Left cardiac atrium (tissue), 4 donors: Measurements from ENCODE around the gene STX10. TPM values are rescaled to one million over a fixed set of nuclear protein-coding genes. Genes with fewer than 3 reads are reported as not detected.
A peak's percentile ranks its signal among the peaks of the same experiment; 100 is the strongest.

ENCODE experiments used
- ATAC-seq, 2 donors: fragments of 200-7000 bp; cut with Tn5 transposase; one replicate each; pipeline ENCODE4 v1.9.1; 2020; ENCODE audit warnings: mild to moderate bottlenecking in 2 of 2, moderate library complexity in 2 of 2
- DNase-seq: peaks from one replicate; pipeline ENCODE4 v3.0.0-alpha.2; 2020
- intact Hi-C, 2 donors: fragments of 100-400 bp; cut with DNase I; formaldehyde crosslinking; loops; one replicate each; pipeline versions ENCODE4 v1.14.1 to v1.15.1; 2022 to 2023
- total RNA-seq, 2 donors: library from RNA; stranded (reverse); fragmentation: NEBNext Ultra II Directional; extraction: Animal tissue kit (Norgen Biotek cat#: 25700); gene quantifications; one replicate each; pipeline ENCODE4 v1.2.1, GENCODE V29; 2021
- donor health status: DM: no; HTN: yes; CAD: no.
- donor health status: DM: no; HTN: yes; CAD: no; lungs with severe emphysema.
- donor health status: DM: yes; HTN: yes; CAD: no.
- donor health status: Dilated cardiomyopathy.

STX10 gene
- total RNA-seq, 2 donors from 2014 or later = 30.0 to 36.1 TPM

DNA sequence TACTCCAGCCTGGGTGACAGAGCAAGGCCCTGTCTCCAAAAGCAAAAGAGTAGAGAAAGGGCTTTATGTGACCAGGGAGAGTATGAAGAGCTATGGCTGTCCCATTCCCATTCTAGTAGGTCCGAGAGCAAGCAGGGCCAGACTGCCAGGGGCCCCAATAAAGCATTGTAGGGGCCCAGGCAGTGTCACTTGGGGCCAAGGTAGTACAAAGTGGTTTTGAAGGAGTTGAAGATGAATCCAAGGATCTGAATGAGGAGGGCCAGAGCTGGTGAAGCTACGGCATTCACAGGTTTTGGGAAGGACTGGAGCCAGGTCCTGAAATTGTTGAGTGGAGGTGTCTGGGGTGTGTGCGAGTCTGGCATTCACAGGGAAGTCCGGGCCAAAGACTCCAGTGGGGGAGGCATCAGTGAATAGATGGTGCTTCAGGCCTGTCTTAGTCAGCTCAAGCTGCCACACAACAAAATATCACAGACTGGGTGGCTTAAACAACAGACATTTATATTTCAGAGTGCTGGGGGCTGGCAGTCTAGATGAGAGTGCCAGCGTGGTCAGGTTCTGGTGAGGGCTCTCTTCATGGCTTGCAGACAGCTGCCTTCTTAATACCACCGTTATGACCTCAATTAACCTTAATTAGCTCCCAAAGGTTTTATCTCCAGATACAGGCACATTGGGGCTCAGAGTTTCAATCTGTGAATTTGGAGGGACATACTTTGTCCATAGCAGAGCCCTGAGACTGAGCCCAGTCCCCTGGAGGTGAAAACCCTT is 22.2 kb downstream of the STX10 start:
- DNase-seq = no peak
- ATAC-seq = no peak
- intact Hi-C loops = no loop called here

DNA sequence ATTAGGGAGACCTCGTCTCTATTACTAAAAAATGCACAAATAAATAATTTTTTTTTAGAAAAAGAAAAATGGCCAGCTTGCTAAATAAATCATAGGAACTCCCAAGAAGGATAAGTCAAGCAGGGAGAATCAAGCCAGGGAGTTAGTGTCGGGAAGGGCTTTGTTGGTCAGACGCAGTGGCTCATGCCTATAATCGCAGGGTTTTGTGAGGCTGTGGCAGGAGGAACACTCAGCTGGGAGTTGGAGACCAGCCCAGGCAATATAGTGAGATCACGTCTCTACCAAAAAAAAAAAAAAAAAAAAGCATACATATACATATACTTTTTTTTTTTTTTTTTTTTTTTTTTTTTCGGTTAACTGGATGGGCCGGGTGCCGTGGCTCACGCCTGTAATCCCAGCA is 23.1 kb downstream of the STX10 start:
- DNase-seq (no peak), ATAC-seq (no peak)
- intact Hi-C loops = no loop called here

DNA sequence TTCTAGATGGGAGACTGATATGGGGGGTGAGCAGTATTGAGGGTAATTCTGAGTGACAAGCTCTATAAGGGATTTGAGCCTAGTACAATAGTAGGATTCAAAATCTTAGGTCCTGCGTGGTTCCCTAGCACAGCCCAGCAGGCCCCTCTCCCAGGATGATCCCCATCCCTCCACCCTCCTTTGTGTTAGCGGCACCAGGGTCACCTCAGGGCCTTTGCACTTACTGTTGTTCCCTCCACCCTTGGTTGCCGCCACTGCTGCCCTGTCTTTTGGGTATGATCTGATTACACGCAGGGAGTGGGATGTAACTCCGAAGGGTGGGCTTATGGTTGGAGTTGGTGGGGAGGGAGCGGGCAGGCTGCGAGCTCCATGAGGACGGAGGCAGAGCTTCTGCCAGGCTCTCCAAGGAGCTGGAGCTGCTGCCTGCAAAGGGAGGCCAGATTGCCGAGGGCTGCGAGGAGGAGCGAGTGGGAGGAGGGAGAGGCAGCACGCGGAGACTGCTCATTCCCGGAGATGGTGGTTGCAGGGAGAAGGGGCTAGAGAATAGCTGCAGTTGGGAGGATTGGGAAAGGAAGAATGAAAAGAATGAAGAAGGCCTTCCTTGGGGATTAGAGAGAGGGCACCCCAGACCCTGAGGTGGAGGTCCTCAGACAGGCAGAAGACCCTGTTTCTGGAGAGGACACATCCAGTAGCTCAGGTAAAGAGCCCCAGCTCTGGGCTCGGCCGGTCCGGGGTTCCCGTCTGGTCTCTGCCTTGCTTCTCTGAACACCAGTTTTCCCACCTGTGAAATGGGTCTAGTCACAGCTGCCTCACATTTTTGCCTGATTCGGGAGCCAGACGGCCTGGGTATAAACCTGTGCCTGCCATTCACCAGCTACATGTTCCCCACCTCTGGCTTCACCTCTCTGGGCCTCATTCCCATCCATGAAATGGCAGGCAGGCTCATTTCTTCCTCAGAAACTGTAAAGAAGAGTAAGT is 26.9 kb downstream of the STX10 start:
- intact Hi-C loops = no loop called here
- ATAC-seq = no peak
- no peak for DNase-seq

DNA sequence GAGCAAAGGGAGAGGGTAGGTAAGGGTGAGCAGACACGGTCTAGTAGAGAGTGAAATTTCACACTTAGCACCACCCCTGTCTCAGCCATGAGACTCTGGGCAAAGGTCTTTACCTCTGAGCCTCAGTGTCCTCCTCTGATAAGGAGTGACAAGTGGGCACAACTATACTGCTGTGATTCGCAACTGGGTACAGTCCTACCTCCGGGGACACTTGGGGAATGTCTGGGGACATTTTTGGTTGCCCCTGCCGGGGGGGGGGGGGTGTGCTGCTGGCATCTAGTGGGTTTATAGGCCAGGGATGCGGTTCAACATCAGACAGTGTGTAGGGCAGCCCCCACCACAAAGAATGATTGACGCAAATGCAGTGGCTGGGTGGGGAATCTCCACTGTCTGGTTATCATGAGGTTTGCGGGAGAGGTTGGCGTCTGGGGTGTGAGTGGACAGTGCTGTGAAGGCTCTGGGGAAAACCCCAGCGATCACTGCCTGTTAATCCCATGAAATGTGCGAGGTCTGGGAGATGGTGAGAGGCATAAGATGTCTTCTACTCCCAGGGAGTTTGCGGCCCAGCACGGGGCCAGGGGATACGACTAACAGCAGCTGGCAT is 27.8 kb downstream of the STX10 start:
- intact Hi-C loops = no loop called here
- DNase-seq = no peak
- ATAC-seq = no peak

DNA sequence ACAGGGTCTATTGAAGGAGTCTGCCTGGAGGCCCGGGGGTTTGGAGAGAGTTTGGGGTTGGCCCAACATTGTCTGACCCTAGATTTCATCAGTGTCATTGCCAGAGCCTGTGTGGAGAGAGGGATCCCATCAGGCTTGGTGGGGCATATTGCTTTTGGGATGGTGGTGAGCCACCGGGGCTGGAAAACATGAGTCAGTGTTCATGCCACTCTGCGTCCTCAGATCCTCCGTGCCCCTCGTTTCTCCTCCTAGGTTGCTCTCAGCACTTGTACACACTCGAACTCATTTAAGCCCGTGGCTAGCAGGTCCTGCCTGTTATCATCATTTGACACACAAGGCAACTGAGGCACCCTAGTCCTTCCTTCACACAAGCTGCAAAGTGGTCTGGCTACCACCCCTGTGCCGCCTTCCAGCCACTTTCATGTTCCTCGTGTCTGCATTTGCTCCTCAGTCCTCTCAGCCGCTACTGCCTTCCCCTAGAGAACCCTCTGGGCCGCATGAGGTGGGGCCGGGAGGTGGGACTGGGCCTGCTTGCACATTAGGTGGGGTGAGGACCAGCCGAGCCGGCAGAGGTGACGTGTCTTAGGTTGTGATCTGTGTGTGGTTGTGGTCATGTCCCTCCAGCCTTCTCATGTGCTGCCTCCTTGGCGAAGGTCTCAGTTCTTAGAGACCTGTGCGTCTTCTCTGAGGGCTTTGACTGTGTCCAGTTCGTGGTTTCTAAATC is 28.5 kb downstream of the STX10 start:
- intact Hi-C loops = no loop called here
- no peak for DNase-seq
- no peak for ATAC-seq

DNA sequence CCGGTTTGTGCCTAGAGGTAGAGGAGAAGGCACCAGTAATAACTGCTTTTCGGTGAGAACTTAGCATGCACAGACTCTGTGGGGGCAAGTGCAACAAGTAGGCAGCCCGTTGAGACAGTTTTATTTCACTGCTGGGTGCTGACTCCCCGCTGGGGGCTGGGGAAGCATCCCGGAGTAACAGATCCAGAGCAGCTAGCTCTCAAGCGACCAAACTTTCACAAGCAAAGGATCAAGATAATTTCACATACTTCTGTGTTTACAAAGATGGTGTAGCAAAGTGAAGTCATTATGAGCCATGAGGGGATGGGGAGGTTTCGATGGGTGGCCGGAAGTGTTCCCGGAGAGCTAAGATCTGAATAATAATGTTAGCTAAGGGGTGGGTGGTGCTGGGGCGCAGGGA is 29.4 kb downstream of the STX10 start:
- intact Hi-C loops = no loop called here
- DNase-seq (no peak), ATAC-seq (no peak)

DNA sequence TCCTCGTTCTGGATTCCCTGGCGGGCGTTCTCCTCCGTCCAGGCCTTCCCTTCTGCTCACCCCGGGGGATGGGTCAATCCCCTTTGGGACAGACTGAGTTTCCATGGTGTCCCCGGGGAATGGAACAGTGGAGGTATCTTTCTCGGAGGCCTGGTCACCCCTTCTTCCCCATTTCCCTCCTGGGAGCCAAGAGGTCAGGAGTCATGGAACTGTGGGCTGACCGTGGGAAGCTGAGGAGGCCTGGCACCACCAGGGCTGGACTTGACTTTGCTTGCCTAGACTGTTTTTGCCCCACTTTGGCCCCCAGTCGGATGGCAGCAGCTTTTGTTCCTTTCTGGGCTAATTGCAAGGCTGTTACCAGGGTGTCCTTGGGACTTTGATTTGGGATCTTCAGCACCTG is 30.1 kb downstream of the STX10 start:
- intact Hi-C loops = no loop called here
- DNase-seq (no peak), ATAC-seq (no peak)

DNA sequence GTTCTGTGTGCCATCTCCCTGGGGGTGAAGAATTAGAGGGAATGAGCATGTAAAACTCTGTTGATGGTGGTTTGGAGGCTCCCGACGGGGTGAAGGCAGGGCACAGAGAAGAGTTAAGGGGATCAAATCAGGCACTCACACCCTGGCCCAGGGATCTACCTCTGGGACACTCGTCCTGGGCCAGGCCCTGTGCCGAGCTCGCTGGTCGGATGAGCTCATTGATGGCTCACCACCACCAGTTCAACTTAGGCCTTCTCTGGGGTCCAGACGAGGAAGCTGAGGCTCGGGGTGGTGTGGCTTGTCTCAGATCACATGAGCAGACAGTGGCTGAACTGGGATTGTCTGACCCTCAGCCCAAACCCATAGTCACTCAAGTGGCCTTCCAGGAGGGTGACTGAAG is 30.5 kb downstream of the STX10 start:
- intact Hi-C loops = no loop called here

DNA sequence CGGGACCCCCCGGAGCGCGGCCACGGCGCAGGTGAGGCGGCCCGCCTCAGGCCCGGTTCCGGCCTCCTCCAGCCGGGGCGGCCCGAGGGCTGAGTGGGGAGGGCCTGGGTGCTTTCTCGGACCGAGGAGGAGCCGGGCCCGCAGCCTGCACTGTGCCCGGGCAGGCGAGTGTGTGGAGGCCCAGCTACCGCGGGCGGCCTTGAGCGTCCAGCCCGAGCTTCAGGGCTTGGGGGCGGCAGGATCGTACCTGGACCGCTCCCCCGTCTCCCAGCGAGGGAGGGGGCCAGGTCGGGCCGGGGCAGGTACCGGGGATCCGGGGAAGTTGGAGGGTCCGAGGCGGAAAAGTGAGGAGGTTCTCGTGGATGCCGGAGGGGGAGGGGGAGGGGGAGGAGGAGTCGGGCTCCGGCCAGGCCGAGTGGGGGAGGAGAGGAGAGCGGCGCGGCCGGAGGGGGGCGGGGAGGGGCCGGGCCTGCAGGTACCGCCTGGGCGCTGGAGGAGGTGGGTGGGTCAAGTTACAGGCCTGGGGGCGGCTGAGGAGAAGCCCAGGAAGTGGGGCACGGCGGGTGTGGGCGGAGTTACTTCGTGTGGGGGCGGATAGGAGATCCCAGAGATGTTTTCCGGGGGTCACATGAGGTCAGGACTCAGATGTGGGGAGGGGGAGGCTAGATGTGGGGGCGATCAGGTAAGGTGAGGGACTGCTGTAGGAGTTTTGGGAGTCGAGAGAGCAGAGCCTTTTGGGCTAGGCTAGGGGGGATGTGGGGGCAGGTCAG is 31.6 kb downstream of the STX10 start:
- ATAC-seq (peak in 1 of 2 donors; percentile 19), DNase-seq (peak; percentile 59)
- intact Hi-C loops = no loop called here

More for the DNA sequence above, 30.5 kb downstream of the STX10 start:
- DNase-seq (no peak), ATAC-seq (no peak)

DNA sequence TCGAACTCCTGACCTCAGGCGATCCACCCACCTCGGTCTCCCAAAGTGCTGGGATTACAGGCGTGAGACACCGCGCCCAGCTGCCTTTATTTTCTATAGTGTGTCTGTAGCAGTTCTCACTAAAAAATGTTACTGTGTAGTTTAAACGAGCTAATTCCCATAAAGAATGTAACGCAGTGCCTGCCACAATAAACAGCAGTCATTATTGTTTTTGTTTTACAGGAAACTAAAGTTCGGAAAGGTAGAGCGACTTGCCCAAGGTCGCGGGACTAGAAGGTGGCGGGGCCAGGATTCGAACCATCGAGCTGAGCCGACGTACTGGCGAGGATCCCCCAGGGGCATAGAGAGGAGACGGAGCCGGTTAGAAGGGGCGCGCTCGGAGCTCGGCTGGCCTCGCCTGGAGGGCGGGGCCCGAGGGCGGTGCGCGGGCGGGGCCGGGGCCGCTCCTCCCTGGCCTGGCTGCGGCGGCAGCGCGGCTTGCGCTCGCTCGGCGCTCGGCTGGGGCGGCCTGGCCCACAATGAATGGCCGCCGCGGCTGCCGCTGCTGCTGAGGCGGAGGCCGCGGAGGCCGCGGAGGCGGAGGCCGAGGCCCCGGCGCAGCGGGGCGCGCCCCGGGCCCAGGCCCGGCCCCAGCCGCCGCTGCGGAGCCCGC is 32.3 kb downstream of the STX10 start, which contains the start of gene NACC1:
NACC1 (plus strand) TSS at position 493 of the 652 bp plus-strand sequence. CDS start 16,944 bp downstream, outside the sequence.
- intact Hi-C loops = no loop called here
- DNase-seq (peak; percentile 91), ATAC-seq (peak; percentile 95 to 98)

DNA sequence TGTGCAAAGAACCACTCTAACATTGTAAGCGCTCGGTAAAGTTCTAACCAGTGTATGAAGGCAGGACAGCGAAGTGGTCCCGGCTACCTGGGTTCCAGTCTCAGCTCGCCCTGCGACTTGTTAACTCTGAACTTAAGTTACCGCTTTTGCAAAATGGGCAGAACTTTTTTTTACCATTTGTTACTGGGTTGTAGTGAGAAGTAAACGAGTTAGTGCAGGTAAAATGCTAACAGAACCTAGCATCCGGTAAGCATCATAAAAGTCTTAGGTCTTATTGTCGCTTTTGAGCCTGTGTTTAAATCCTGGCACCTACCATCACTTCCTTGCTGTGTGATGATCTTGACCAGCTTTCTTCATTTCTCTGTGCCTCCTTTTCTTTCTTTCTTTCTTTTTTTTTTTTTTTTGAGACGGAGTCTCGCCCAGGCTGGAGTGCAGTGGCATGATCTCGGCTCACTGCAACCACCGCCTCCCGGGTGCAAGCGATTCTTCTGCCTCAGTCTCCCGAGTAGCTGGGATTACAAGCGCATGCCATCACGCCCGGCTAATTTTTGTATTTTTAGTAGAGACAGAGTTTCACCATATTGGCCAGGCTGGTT is 32.9 kb downstream of the STX10 start:
- intact Hi-C loops = no loop called here
- ATAC-seq = peak; percentile 1 to 2
- no peak for DNase-seq

DNA sequence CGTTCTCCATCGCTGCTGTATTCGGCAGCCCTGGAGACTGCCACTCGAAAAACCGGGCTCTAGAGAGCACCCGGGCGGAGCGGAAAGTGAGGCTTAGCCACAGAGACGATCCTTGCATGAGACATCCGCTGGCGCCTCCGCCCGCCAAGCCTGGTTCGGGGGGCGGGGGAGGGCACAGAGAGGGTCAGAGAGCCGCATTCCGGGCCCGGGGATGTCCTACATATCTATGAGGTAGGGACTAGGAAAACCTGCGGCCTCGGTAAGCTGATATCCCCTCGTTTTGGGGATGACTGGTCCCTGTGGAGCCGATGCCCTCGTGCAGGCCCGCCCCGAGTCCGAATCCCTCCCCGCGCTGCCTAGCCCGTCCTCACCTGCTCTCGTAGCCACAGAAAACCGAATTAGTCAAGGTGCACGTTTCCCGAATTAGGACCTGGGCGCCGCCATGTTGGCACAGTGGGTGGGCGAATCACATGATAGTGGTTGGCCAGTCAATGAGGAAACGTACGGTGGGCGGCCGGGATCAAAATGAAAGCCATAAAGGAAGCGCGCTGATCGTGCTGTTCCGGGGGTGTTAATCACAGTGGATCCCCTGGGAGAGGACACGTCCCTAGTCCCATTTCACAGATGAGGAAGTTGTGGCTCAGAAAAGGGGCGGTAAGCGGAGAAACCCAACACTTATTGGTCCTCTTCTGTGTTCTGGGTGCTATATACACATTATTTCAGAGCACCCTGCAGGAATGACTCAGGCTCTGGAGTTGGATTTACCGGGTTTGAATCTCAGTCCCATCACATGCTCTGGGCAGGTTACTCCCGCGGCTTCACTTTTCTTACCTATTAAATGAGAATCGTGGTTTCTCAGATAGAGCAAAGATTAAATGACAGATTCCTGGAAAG is 33.6 kb downstream of the STX10 start, which contains the start of gene TRMT1:
TRMT1 (minus strand) TSS at position 459 of the 894 bp plus-strand sequence; CDS start at position 118, 341 bp downstream.
- peak; percentile 79 to 83 for ATAC-seq
- peak; percentile 95 for DNase-seq
- intact Hi-C loops = no loop called here

DNA sequence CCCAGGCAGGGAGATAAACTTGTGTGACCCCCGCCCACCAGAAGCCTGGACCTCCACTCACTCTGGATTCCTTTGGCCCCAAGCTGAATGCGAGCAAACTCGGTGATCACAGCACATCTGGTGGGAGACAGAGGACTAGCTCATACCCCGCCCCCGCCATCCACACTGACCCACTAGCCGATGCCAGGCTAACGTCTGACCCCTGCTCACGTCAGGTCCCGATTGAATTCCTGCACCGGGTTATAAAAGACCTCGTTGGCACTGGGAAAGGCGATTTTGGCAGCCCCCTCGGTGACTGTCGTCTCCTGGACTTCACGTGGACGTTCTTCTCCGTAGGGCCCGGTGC is 34.3 kb downstream of the STX10 start:
- ATAC-seq = no peak
- intact Hi-C loops = no loop called here
- DNase-seq = no peak

DNA sequence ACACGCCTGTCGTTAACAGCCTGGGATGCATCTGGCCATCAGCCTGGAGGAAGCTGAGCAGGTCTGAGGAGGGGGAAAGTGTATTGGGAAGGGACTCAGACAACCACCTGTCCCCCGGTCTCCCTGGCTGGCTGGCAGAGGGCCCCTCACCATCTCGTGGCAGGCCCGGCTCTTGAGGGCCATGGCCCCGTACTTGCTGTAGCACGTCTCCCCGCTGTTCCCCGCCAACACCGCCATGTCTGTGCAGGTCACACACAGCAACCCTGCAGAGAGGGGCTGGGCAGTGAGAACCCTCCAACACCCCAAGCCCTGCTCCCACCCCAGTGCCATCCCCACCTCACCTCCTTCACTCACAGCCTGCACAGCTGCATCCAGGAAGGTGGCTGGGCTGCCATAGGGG is 37.6 kb downstream of the STX10 start:
- ATAC-seq = no peak
- DNase-seq = no peak
- intact Hi-C loops = no loop called here

DNA sequence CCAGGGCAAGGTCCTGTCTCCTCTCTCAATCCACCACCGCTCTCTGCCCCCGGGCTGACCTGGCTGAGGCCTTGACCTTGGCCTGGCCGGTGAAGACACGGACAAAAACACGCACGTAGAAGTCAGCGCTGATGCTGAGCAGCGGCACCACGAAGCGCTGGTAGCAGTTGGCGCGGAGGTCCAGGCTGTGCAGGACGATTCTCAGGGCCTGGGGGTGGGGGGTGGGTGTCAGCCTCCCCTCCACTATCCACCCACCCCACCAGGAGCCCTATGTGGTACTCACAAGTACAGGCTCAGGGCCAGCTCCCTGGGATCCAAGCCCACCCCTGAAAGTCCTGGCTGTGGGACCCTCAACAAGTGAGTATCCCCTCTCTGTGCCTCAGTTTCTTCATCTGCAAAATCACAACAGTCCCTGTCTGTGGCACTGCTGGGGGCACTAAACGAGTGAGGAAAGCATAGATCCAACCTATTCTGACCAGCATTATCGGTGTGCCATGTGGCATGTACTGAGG is 40.0 kb downstream of the STX10 start:
- no peak for DNase-seq
- intact Hi-C loops = no loop called here
- ATAC-seq = no peak

DNA sequence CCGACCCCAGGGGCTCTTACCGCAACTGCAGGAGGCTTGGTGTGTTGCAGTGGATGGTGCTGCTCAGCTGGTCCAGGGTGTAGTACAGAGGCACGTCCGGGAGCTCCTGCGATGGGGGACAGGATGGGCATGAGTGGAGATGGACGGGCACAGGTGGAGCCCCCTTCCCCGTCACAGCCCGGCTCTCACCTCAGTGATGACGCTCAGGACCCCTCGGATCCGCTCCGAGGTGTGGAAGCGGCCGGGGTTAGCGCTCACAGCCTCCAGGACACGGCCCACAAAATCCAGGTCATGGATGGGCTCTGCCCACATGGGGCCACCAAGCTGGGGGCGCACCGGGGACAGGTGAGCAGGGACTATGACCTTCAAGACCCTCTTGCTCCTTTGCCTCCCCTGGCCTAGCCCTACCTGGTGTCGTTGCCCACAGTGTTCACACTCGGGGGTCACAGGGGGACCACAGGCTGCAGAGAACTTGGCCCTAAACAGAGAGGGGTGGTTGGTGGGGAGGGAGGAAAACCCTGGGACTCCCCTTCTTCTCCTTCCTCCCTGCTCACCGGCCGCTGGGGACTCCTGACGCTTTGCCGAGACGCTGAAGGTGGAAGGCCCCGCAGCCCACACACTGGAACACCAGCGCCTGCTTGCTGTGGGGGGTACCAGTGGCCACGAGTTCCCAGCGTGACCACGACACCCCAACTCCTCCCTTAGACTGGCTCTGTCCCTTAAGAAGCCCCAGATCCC is 40.6 kb downstream of the STX10 start:
- intact Hi-C loops = no loop called here
- no peak for DNase-seq
- ATAC-seq = no peak
